ENCODE results near the gene ZFX. TPM values are rescaled to one million over a fixed set of nuclear protein-coding genes. Genes with fewer than 3 reads are reported as not detected.

The ZFX gene
- polyA plus RNA-seq, 10 donors, result 14.7 to 31.9 (median 18.2) TPM

- DNase-seq, result no peak
Measured at GRCh38 chrX:24201216-24201615, 51.7 kb downstream of the ZFX start.

- no peak for DNase-seq
Measured at GRCh38 chrX:24202465-24203031, 53.0 kb downstream of the ZFX start.

- DNase-seq, result no peak
Measured at GRCh38 chrX:24203072-24203808, 53.7 kb downstream of the ZFX start.

- DNase-seq, result no peak
Measured at GRCh38 chrX:24204331-24204730, 54.8 kb downstream of the ZFX start.

GRCh38 chrX:24204958-24205357 is 55.4 kb downstream of the ZFX start:
- DNase-seq, result no peak

GRCh38 chrX:24207826-24208225 is 58.3 kb downstream of the ZFX start:
- peak in 1 of 3 donors; percentile 5 for DNase-seq

- DNase-seq, result no peak
Measured at GRCh38 chrX:24208496-24209240, 59.1 kb downstream of the ZFX start.

GRCh38 chrX:24210190-24210589 is 60.7 kb downstream of the ZFX start:
- no peak for DNase-seq

- DNase-seq, result no peak
Measured at GRCh38 chrX:24214568-24214967, 65.0 kb downstream of the ZFX start.

GRCh38 chrX:24215272-24215671 is 65.7 kb downstream of the ZFX start:
- DNase-seq, result peak in 1 of 3 donors; percentile 10

GRCh38 chrX:24216037-24216436 is 66.5 kb downstream of the ZFX start:
- DNase-seq, result no peak

- no peak for DNase-seq
Measured at GRCh38 chrX:24216827-24217226, 67.3 kb downstream of the ZFX start.

- DNase-seq, result no peak
Measured at GRCh38 chrX:24219320-24219719, 69.8 kb downstream of the ZFX start.

- DNase-seq, result no peak
Measured at GRCh38 chrX:24221872-24222271, 72.3 kb downstream of the ZFX start.

GRCh38 chrX:24225265-24225664 is 75.7 kb downstream of the ZFX start:
- DNase-seq, result no peak

GRCh38 chrX:24226176-24226575 is 76.6 kb downstream of the ZFX start:
- no peak for DNase-seq

- DNase-seq, result no peak
Measured at GRCh38 chrX:24228596-24228995, 79.1 kb downstream of the ZFX start.

- DNase-seq, result peak in 1 of 3 donors; percentile 11
Measured at GRCh38 chrX:24229400-24229879, 79.9 kb downstream of the ZFX start.

GRCh38 chrX:24229976-24230375 is 80.4 kb downstream of the ZFX start:
- peak in 1 of 3 donors; percentile 66 for DNase-seq

GRCh38 chrX:24231131-24231540 is 81.6 kb downstream of the ZFX start:
- peak; percentile 63 to 78 (median 73) for DNase-seq

- peak in 1 of 3 donors; percentile 72 for DNase-seq
Measured at GRCh38 chrX:24231641-24232179, 82.2 kb downstream of the ZFX start.

GRCh38 chrX:24232796-24233195 is 83.3 kb downstream of the ZFX start:
- peak in 1 of 3 donors; percentile 46 for DNase-seq
